ENCODE measurements around the gene FBXL17.

GRCh38 chr5:108380531-108381349 lies 1.2 kb downstream of the FBXL17 start:
- TF ChIP-seq EGR1 (IDR thresholded peaks at IDR 0.05; ENCODE audit: low read depth in 2 of 2) (no peak), SP1 (IDR thresholded peaks at IDR 0.05) (no peak), CTCF (IDR thresholded peaks at IDR 0.05; ENCODE audit: low read depth, low read length, missing input control) (no peak), REST (IDR thresholded peaks at IDR 0.05) (no peak), RAD21 (IDR thresholded peaks at IDR 0.05) (no peak), YY1 (IDR thresholded peaks at IDR 0.05) (no peak), GABPA (IDR thresholded peaks at IDR 0.05 in 1 of 2, conservative IDR thresholded peaks at IDR 0.05 in 1 of 2) (no peak), HNF4G (IDR thresholded peaks at IDR 0.05) (no peak), FOXA1 (IDR thresholded peaks at IDR 0.05) (no peak), MAX (IDR thresholded peaks at IDR 0.05) (no peak), ZBTB33 (IDR thresholded peaks at IDR 0.05) (no peak), TAF1 (conservative IDR thresholded peaks at IDR 0.05) (no peak), RXRA (IDR thresholded peaks at IDR 0.05) (no peak), ATF3 (IDR thresholded peaks at IDR 0.05) (no peak)

All from liver (tissue), 3 donors.